HG03432 (cell line): Measurements from ENCODE around the gene MST1R.
"Not testable (repeated sequence)": the region's sequence is repeated elsewhere in the genome, so short reads cannot be mapped to it uniquely, and the experiment has no call there.

Experiments
- ATAC-seq: cut with Tn5 transposase; IDR thresholded peaks from one replicate; pipeline ENCODE4 v1.9.1; 2021; ENCODE audit warnings: mild to moderate bottlenecking, moderate library complexity; ENCODE audit not compliant: unreplicated experiment

MST1R gene

DNA sequence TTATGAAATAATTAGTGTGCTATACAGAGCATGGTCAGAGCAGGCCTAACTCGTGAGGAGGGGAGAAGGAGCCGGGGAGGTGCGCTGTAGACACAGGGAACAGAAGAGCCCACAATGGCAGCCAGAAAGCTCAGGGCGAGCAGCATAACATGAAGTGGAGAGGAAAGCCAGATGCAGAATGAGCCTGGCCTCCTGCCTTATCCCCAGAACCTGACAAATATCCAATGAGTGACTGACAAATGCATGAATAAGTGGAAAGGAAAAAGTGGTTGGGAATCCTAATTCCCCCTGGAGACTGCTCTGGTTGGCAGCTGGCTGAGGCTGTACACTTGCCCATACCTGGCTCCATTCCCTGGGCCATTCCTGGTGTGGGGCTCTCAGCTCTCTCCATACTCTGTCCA, 9.2 kb upstream of the MST1R start:
- ATAC-seq = no peak

DNA sequence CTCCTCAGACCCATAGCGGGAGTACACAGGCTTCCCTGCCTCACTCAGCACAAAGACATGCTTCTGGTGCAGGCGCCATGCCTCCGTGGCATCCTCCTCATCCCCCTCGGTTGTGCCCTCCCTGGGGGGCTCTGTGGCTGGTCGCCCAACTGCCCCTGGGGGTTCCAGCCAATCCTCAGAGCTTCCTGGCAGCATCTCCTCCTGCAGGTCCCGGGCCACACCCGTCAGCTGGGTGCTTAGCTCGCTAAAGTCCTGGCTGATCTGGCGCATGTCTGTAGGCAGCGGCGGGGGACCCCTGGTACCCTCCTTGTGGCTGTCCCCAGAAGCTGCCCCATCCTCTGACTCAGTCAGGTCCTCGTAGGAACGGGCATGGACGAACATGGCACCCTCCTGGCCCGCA, 7.9 kb upstream of the MST1R start:
- ATAC-seq = no peak

DNA sequence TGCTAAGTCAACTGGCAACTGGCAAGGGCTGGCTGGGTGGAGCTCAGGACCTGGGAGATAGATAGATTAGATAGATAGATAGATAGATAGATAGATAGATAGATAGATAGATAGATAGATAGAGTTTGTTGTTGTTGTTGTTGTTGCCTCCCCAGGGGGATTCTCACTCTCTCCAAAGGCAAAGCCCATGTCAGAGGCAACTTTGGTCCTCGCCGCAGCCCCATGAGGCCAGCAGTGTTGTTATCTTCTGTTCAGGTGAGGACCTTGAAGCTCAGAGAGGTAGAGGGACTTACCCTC, 7.4 kb upstream of the MST1R start:
- no peak for ATAC-seq

DNA sequence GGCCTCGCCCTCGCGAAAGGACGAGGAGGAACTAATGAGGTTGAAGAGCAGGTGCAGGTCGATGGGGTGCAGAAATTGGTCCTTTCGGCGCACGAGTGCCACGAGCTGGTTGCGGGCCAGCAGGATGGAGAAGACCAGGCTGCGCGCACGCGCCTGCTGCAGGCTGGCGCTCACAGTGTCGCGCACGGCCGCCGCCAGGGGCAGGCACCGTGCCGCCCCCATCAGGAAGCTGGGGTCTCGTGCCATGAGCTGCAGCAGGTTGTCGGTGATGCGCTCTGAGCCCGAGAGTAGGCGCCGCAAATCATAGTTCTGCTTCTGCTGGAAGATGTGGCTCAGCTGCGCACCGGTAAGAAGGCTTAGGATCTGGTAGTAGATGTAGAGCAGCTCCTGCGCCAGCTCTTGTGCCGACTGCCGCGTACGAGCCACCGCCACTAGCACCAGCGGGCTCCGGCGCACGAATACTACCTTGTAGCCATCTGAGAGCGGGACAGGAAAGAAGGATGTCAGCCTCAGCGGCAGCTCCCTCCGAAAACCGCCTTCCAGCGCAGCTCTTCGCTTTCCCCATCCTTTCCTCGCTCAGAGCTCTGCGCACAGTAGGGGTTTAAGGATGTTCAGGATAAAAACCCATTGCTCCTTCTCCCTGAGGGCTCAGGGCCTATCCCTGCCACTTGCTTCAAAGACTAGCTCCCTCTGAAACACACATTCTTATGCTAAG, 6.9 kb upstream of the MST1R start:
- ATAC-seq = no peak

DNA sequence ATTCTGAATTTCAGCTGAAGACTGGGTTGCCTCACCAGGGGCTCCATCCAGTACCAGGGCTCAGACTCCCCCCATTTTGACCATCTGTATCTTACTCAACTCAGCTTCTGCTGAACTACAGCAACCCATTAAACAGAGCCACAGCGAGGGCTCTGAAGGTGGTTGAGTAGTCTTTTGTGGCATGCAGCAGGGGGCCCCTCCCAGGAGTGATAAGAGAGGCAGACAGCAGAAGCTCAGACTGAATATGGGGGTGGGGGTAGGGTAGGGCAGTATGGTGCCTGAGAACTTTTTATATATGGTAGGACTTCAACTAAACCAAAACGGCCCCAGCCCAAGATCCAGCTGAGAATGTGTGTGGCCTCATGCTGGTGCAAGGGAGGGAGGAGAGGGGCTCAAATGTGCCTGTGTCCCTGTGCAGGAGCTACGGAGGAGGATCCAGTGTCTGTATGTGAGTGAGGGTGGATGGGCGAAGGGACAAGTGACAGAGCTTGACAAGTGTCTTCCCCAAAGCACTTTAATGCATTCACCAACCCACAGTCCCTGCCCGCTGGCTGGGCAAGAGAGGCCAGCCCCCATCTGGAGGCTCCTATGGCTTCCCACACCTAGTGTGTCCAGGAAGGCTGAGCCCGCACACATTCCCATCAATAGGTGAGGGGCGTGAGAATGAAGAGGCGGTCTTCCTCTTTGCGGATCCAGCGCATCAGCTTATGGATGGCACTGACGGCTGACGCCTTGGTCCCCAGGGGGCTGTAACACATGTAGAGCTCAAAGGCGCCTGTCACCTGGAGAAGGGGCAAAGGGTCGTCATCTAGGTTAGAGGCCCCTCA, 4.9 kb upstream of the MST1R start:
- no peak for ATAC-seq

DNA sequence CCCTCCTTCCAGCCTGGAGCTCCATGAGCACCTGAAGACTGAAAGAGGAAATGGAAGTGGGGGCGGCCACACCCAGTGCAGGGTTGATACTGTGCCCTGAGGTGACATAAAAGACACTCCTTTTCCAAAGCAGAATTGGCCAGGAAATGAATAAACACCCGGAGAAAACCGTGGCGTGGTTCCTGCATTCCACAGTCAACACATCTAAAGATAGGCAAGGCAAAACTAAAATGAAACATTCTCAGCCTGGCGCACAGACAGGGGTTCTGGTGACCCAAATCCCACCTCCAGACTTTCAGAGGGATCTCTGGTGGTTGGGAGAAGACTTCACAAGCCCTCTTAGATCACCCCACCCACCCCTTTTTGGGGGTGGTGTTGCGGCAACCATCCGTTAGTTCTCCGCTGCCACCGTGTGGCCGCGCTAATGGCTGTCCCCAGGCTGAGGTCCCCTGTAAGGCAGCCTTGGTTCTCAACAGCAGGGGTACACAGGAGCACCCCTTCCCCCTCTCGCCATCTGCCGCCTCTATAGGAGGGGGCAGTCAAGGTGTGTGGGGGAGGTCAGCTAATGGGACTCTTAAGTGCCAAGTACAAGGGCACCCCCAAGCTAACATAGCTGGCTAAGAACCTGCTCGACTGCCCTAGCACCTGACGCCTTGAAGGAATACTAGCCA, 2.5 kb upstream of the MST1R start:
- ATAC-seq = peak; percentile 34

DNA sequence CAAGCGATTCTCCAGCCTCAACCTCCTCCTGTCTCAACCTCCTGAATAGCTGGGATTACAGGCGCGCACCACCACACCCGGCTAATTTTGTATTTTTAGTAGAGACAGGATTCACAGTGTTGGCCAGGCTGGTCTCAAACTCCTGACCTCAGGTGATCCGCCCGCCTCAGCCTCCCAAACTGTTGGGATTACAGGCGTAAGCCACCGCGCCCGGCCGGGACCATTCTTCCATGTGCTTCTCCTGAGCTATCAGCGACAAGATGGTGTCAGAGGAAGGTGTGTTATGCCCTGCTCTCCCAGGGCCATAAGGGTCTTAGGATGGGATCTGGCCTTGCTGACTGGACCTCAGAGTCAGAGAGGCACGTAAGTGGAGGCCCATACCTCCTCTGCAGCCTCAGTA, 775 bp upstream of the MST1R start:
- not testable (repeated sequence) for ATAC-seq

DNA sequence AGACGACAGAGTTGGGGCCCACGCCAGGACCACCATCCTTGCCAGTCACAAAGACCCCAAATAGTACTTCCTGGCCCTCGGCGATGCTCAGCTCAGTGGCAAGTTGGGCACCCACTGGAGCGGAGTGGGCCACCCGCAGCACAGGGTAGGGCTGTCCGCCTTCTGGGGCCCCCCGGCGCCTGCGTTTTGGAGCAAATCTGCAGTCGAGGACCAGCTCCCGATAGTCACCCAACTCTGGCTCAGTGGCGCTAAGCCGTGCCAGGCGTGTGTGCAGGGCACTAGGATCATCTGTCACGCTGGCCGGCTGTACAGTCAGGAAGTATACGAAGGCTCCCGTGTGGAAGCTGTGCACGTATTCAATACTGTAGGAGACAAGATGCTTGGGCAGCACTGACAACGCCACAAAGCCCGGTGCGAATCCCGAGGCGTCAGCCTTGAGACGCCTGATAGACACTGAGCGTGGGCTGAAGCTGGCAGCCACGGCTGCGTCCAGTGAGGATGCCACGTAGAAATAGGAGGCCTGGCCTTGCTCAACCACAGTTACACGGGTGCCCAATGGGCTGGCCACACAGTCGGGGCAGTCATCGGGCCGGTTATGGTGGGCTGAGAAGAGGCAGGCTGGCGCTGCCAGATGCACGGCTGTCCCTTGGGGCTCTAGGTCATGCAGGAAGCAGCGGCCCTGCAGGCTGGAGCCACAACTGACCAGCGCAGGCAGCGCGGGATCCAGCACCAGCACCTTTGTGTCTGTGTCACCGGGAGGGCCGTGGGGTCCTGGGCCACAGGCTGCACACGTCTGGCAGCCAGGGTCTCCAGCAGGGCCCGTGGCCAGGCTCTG, 945 bp downstream of the MST1R start:
- ATAC-seq = no peak

DNA sequence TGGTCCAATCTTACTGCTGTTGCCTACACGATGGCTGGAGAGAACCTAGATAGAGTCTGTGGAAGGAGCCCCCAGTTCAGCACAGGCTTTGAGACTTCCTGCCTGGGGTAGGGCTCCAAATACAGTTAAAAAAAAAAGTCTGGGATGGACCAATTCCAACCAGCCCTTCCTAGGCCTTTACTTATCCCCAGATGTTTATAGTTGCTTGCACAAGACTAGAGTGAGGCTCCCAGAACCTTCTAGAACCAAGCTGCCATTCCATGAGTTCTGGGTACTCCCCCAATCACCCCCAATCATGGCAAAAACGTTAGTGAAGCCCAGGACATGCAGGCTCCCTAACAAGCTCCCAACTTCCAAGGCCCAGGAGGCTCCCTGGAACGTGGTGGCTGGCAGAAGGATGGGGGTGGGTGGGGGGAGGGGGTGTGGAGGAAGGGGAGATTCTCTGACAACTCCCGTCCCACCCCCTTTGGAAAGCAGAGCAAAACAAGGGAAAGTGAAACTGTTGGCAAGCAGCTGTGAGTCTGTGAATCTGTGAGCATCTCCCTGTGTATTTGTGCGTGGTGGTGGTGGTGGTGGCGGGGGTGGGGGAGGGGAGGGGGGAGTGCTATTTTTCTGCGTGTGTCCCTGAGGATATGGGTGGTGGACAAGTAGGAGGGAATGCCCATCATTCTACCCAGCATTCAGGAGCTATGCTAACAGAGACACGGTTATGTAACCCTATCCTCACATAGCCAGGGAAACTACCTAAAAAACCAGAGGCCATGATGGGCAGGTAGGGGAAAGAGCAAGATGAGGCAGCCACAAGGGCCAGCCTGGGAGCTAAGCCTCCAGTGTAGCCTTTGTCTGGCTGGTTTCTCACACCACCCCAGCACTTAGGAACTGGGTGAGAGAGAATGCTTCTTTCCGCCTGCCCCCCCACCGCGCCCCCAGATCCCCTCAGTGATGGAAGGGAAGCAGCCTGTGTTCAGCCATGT, 2.0 kb downstream of the MST1R start:
- ATAC-seq = no peak

DNA sequence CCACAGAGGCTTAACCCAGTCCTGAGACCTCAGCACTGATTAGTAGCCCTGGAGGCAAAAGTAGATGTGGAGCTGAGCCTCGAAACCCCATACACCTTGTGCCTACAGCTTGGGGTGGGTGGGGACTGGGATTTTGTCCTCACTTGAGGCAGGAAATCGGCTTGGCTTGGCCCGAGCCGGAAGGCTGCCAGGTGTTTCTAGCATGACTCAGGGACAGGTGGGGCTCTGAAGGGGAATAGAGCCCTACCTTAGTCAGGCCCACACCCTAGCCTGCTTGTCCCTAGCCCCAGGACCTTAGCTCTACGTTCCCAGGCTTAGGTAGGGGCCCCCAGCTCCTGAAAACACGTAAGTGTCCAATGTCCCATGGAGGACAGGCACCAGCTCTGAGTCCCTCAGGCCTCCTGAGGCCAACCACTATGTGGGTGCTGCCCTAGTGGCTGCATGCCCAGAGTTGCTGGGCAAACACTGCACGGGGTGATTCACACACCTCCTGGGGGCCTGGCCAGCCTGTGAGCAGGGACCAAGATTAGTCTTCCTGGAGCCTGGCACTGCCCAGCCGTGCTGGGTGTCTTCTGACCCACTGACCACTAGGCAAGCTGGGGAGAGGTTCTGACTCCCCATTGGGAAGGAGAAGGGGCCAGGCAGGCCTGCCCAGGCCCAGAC, 3.1 kb downstream of the MST1R start:
- no peak for ATAC-seq

DNA sequence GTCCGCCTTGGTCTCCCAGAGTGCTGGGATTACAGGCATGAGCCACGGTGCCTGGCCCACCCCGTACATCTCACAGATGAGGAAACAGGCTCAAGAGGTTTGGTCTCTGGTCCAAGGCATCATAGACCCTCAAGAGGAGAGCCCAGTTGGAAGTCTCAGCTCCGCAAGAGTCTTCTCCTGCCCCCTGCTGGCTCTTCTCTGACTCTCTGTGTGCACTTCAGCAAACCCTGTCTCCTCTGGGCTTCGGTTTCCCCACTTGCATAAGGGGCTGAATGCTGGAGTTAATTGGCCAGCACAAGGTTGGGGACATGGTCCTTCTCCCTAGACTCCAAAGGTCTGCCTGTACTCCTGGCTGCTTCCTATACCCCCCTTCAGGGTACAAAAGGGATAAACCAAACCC, 3.9 kb downstream of the MST1R start:
- no peak for ATAC-seq

DNA sequence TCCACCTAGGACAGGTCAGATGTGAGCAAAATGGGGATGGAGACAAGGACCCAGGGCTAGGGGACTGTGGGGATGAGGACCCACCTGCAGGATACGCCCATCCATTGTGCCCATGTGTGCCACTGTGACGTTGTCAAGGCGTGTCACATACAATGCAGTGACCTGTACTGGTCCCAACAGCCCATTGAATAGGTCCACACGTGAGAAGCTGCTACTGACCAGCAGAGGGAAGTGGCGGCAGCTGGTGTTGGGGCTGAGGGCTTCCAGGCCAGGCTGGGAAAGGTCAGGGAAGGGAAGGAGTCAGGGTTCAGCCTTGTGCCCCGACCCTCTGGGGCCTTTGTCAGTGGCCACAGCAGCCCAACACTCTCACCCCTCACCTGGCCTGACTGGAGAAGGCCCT, 4.7 kb downstream of the MST1R start:
- no peak for ATAC-seq

DNA sequence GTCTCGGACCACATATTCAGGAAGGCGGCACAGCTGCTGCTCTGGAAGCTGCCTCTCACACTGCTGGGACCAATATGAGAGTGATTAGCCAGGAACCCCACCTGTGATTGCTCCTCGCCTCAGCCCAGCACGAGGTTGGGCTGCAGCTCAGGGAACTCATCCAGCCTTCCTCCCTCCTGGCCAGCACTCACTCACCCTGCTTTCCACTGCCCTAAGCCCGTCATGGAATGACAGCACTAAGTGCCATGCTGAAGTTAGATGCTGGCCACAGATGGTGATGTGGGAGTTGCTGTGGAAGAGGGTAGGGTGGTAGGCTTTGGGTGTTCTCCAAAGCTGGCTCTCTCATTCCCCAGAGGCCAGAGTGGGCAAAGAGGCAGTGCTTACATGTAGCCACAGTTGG, 7.3 kb downstream of the MST1R start:
- ATAC-seq = no peak

DNA sequence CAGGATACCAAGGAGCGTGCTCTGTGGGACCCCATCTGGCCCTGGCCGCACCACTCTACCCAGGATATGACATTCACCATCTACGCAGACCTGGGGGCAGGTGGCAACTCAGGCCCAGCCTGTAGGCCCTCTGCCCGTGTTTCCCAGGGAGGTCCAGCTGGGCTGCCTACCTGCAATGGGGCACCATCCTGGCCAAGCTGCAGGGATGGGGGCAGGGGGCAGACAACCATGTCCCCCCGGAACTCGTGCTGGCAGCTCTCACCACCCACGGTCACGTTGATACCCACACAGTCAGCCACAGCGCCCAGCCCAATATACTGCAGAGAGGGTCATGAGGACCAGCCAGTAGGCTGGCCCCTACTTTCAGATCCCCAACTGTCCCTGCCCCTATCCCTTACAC, 7.9 kb downstream of the MST1R start:
- ATAC-seq = no peak

DNA sequence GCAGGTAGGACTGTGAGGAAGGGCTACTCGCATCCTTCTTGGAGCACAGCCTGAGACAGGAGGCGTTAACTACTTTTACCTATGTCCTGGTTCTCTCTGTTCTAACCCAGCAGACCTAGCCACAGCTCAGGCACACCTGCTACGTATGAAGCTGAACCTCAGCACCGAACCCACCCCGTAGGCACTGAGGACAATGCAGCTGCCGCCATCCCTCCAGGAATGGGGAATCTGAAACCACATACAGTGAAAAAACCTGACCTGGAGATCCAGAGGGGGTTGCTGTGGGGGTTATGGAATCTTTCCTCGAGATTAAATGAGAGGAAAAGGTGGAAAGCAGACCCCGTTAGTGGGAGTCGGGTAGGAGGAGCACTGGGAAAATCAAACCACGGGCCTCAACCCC, 14.4 kb downstream of the MST1R start:
- ATAC-seq = no peak

DNA sequence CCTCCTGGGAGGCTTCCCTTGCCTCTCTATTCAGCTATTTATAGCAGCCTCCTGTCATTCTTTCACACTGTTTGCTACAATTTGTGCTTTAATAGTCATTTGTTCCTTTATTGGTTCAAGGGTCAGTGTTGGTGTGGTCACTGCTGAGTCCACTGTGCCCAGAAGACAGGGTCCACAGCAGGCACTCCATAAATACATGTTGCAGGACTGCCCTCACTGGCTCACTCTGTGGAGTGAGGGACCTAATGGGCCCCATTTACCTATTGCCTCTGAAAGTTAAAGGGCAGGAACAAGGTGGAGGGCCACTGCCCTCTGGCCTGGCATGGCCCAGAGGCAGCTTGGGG, 16.8 kb downstream of the MST1R start:
- ATAC-seq = no peak

DNA sequence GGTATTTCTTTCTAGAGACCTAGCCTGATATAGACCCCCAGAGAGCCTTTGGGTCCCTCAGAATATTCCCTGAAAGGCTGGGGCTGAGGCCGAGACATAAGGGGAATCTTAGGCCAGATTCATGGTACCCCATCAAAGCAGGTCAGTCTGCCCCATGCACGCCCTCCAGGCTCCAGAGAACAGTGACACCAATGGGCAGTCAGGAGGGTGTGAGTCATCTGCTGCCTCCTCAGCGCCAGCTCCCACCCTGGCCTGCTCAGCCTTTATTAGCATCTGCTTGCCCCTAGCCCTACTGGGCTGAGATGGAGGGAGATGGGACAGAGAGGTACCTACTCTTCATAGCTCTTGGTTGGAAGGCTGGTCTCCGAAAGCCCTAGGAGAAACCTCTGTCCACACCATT, 19.7 kb downstream of the MST1R start:
- ATAC-seq = no peak

DNA sequence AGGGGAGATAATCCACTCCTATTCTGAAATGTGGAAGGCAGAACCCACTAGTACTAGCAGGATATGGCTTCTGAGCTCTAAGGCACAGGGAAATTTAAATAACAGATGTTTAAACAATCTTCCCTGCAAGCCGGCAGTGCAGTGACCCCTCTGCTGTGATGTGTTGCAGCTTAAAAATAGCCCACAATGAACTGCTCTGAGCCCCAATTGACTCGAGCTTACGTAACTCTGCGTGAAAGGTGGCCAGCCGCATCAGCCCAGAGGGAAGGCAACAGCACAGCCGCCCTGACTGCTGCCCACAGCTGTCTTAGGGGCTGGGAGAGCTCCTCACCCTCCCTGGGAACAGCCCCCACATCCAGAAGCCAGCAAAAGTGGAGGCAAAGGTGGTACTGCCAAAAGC, 21.5 kb downstream of the MST1R start:
- ATAC-seq = no peak

DNA sequence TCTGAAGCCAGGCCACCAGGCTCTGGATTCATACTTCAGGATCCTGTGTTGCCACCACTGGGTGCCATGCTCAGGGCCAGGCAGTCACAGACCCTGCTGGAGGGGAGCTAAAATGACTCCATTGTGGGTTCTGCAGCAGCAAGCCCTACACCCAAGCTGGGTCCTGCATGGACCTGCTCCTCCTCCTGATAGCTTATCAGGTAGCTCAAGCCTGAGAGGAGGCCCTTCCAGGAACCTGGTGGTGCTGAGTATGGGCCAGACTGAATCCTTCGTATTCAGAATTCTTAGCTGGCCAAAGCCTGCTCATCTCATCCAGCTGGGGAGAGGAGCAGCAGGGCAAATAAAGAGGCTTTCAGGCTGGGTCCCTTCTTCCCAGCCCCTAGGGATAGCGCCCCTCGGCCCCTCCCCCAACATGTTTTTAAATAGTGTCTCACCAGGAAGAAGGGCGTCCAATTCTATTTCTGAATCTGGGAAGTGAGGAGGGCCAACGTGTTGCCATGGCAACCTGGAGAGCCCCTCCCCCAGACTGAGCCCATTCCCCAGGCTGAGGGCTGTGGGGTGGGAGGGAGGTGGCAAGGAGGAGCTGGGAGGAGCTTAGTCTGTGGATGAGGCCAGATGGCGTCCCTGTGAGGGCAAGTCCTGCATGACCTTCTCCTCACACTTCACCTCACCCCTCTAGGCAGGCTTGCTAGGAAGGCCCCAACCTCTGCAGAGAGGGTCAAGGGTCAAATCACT, 22.9 kb downstream of the MST1R start:
- no peak for ATAC-seq
